ENCODE results near the gene SPAG9.
A peak's percentile ranks its signal among the peaks of the same experiment; 100 is the strongest.
"Not testable (repeated sequence)": the region's sequence is repeated elsewhere in the genome, so short reads cannot be mapped to it uniquely, and the experiment has no call there.

SPAG9 gene

DNA sequence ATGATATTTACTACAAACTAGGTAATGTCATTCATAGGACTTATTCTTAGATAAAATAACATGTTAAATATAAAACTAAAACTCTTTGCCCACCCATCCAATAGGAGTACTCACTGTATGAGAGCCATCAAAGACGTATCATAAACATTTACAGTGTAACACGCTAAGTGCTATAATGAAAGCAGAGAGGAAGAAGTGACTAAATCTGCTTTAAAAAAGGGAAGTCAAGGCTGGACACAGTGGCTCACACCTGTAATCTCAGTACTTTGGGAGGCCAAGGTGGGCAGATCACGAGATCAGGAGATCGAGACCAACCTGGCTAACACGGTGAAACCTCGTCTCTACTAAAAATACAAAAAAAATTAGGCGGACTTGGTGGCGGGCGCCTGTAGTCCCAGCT lies 32.4 kb downstream of the SPAG9 start:
- no peak for DNase-seq (ENCODE audit: low spot score)

DNA sequence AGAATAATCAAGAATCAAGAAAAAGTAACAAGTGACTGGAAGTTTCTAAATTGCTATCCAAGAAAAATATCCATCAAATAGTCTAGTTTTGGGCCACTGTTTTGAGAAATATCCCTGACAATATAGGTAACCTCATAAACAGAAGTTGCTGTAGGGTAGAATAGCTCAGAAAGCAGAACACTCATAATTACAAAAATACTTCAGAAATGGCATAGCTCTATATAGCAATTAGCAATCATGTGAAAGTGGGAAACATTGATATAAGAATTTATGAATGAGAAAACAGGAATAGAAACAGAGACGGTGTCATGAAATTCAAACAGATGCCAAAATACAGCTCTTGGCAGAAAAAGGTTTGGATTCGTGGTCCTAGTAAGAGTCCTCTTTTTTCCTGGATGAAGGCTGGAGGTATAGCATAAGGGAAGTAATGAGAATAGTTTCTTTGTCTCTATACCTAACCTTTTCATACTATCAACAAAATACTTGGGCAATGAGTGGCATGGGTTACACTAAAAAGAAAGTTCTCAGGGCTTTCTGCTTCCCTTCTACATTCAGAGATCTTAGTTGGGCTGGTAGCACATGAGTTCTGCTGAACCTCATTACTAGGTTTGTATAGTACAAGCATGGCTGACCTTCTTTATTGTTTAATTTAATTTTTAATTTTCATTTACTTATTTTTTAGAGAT lies 33.5 kb downstream of the SPAG9 start:
- DNase-seq (ENCODE audit: low spot score), result no peak

DNA sequence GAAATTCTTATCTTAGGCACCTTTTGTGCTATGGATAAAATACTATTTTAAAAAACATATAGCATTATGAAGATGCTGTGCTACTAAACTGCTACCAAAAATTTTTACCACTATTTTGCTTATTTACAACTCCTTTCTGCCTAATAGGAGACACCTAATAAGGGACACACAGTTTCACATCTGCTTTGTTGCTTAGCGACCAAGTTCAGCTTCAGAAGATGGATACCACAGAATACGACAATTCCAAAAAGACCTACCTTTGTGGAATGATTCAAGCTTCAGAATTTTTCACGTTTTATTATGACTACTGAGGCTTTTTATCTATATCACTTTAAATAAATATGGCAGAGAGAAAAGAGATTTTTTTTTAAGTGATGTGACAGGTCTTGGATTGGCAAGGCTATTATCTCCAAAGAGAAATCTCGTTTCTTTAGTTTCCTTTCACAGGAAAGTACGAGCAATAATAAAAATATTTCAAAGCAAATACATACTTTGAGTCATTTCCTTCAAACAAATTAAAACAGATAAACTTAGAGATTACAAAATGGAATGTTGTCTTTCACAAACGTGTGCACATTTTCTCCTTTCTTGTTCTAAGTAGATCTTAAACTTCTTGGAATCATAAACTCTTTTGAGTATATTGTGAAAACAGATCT lies 35.4 kb downstream of the SPAG9 start:
- DNase-seq (ENCODE audit: low spot score), result no peak

DNA sequence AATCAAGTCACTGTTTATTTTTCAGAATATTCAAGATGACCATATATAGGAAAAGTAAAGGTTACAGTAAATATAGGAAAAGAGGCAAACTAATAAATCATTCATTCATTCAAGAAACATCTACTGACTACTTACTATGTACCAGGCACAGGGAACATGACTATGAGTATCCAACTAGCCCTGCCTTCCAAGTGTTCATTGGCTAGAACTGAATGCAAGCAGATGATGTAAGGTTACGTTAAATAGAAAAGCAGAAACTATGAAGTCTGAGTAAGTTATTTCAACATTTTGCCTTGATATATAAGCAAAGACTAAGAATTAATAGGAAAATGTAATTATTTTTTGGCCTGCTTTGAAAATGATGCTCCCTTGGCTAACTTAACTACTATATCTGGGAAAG lies 36.7 kb downstream of the SPAG9 start:
- no peak for DNase-seq (ENCODE audit: low spot score)

GRCh38 chr17:51083364-51083763 lies 37.3 kb downstream of the SPAG9 start:
- DNase-seq (ENCODE audit: low spot score), result not testable (repeated sequence)

DNA sequence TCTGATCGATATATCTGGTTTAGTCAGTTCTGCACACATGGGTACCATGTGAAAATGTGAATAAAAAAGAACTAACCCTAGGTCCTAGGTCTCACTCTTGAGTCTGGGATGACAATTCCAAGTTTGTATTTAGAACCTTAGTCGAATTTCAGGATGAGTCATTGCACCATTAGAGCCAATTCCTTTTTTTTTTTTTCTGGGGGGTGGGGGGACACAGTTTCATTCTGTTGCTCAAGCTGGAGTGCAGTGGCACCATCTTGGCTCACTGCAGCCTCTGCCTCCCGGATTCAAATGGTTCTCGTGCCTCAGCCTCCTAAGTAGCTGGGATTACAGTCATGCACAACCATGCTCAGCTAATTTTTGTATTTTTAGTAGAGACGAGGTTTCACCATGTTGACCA lies 41.6 kb downstream of the SPAG9 start:
- DNase-seq (ENCODE audit: low spot score), result no peak

- no peak for DNase-seq (ENCODE audit: low spot score)
These were observed 42.6 kb downstream of the SPAG9 start for GRCh38 chr17:51078009-51078592.

DNA sequence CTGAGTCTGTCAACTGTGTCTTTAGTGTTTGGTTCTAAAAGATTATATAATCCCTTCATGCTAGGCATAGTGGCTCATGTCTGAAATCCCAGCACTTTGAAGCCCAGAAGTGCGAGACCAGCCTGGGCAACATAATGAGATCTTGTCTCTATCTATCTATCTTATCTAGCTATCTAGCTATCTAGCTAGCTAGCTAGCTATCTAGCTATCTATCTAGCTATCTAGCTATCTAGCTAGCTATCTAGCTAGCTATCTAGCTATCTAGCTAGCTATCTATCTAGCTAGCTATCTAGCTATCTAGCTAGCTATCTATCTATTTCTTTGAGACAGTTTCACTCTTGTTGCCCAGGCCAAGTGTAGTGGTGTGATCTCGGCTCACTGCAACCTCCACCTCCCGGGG lies 43.8 kb downstream of the SPAG9 start:
- DNase-seq (ENCODE audit: low spot score), result no peak

DNA sequence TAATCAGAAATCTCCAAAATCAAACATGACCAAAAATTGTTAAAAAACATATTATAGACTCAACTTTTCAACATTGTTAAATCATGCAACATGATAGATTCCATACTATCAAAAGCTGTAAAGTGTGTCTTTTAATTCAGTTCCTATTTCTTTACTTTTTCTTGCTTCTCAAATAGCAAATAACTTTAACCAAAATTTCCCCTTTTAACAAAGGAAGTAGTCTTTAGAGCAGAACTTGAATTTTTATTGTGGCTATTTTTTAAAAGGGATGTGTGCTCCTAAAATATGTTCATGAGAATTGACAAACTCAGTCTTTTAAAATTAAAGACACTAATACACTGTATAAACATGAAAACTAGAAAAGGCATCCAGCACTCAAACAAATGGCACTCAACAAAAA lies 49.1 kb downstream of the SPAG9 start:
- DNase-seq (ENCODE audit: low spot score), result no peak

GRCh38 chr17:51065466-51065865 lies 55.2 kb downstream of the SPAG9 start:
- no peak for DNase-seq (ENCODE audit: low spot score)

GRCh38 chr17:51064061-51064735 lies 56.5 kb downstream of the SPAG9 start:
- DNase-seq (ENCODE audit: low spot score), result no peak

- DNase-seq (ENCODE audit: low spot score), result no peak
These were observed 60.3 kb downstream of the SPAG9 start for GRCh38 chr17:51060396-51060795.

DNA sequence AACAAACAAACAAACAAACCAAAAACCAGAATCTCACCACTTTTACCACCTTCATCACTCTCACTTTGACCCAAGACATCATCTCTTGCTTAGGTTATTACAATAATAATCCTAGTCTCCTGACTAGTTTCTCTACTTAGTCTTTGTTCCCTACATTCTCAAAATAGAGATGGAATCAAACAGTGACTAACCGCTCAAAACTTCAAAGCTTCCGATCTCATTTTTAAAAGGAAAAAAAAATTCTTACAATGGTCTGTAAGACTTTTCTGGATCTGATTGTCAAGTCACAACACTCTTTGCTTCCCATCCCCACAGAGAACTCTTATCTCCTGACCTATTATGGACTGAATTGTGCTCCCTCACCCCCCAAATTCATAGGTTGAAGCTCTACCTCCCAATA lies 60.9 kb downstream of the SPAG9 start:
- DNase-seq (ENCODE audit: low spot score), result no peak

DNA sequence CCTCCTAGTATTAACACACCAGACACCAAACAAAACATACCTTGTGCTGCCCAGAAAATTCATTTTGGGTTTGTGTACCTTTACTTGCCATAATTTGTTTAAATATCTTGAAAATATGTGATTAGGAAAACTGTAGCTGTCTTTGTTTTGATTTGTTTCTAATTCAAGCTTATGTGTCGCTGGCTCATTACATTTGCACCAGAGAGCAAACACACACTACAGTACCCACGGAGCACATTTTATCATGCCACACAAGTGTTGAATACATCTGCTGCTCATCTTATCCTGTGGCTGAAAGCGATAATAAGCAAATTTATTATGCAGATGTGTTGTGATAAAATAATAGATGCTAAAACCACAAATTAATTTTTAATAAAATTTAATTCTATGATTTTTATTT lies 63.1 kb downstream of the SPAG9 start:
- DNase-seq (ENCODE audit: low spot score), result peak; percentile 52

DNA sequence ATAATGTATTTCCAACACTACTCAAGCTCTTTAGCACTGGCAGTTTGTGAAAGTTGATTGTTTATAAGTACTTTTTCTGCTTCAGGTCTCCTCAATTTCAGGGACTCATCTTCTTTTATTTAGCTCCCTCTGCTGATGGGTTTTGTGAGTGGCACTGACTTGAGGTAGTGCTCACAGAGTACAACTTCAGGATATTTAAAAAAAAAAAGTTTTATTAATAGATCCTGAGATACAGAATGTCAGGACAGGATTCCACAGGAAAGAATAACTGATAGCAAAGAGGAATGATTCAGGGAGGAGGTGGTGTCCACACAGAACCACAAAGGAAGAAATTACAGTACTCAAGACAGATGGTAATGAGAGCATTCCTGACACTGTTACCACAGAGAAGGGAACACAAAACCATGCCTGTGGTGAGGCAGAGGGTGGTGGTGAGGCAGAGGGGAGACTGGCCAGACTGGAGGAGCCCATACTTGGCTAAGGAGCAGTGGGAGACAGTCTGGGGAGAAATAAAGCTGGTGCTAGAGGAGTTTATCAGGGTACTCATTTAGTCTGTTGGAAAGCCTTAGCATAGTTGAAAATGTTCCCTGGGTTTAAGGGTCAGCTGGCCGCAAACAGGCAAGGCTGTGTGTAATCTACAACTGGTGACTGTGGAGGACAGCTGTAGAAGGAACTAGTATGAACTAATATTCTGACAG lies 63.7 kb downstream of the SPAG9 start:
- peak; percentile 78 for DNase-seq (ENCODE audit: low spot score)

- no peak for DNase-seq (ENCODE audit: low spot score)
These were observed 65.9 kb downstream of the SPAG9 start for GRCh38 chr17:51054748-51055147.

- DNase-seq (ENCODE audit: low spot score), result no peak
These were observed 68.4 kb downstream of the SPAG9 start for GRCh38 chr17:51052235-51052634.

GRCh38 chr17:51050291-51051033 lies 70.2 kb downstream of the SPAG9 start:
- no peak for DNase-seq (ENCODE audit: low spot score)

DNA sequence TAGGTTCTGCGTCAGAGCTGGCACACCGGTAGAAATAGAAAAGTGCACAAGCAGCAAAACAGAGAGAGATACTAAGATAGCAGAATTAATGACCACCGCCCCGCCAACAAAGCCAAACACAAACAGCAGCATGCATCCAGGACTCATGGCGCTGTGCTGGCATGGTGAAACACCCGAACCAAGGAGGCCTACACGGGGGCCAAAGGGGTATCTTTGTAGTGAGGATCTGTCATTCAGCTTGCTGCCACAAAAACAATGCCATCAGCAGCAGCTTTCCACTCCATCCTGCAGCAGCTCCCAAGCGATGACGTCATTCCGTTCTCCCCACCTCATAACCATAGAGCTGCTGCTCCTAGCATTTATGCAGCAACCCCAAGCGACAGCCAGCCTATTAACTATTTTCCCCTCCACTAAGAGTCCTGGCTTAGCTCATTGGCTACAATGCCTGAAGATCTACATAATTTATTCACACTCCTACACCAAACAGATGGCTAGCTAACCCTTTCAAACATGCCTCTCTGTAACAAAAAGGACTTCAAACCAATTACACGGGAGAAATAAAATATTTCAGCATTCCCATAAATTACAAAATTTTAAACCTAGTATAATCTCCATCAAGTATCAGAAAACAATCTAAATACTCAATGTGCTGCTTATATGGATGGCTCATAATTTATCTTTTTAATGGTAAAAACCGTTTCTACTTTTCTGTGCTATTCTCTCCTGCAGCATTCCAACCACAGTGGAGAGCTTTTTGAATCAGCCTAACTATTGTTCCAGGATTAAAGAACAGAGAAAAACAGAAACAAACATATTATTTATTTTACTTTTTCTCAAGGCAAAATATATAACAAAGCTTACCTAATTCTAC lies 73.9 kb downstream of the SPAG9 start:
- DNase-seq (ENCODE audit: low spot score), result peak; percentile 99

DNA sequence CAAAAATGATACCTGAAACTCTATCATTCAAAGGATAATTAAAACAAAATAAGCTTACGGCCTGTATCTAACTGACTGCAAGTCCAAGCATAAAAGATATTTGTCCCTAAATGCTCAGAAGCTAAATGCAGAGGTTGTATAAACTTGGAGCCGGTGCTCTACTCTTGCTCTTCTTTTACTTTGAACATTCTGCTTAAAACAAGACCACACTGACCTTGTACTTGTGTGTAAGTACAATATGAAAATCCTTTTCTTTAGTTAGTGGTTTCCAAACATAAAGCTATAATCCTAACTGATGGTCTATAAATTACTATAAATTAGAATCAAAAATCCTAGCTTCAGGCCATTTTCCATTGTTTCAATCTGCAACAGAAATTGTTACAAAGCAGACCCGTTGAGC lies 74.6 kb downstream of the SPAG9 start:
- no peak for DNase-seq (ENCODE audit: low spot score)

DNA sequence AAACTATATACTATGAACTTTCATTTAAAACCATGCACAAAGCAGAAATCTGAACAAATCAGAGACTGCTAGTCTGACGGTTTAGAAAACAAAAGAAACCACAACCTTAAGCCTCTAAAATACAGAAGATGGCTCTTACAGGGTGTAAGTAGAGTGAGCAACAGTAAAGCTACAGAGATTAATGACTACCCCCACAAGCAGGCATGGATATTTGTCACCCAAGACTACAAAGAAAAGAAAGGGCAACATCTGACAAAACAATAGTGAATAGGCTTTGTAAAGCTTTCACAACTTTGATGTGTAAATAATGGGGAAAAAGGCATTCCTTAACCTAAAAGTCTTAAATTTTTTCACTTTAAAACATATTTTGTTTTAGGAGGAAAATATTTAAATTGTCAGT lies 75.0 kb downstream of the SPAG9 start:
- peak; percentile 31 for DNase-seq (ENCODE audit: low spot score)

Data from Ammon's horn (tissue), 1 donor.